GM12878 (cell line): ENCODE data around the gene LIN37. TPM values are rescaled to one million over a fixed set of nuclear protein-coding genes. Genes with fewer than 3 reads are reported as not detected.

ENCODE experiments used
- CHD2 ChIP-seq: IDR thresholded peaks from 2 replicates; pipeline ENCODE4 v1.6.1; 2011; ENCODE audit warnings: low read depth, low read length, improper control_type of control experiment, borderline replicate concordance
- EGR1 ChIP-seq, 2 experiments: IDR thresholded peaks; 1 replicate in 1 of 2; 2 replicates in 1 of 2; pipeline ENCODE4 v1.6.1; 2011 to 2012; ENCODE audit warnings: low read depth in 2 of 2, low read length in 2 of 2, borderline replicate concordance in 1 of 2, mild to moderate bottlenecking in 1 of 2, moderate library complexity in 1 of 2
- KLF5 ChIP-seq: fragments of 450-650 bp; IDR thresholded peaks from 2 replicates; pipeline ENCODE4 v1.6.1; 2014; ENCODE audit warnings: mild to moderate bottlenecking; ENCODE audit not compliant: partially characterized antibody
- RELA ChIP-seq: fragments of 450-650 bp; IDR thresholded peaks from 2 replicates; pipeline ENCODE4 v1.8.0; 2014; ENCODE audit warnings: borderline replicate concordance; ENCODE audit not compliant: partially characterized antibody
- polyA plus RNA-seq, 11 experiments: library from polyadenylated mRNA; depleted of rRNA in 4 of 11; unstranded in 6 of 11; stranded (reverse) in 5 of 11; fragments of >200 nt; fragmentation: Nextera tagmentation in 4 of 11; fragmentation: Illumina TruSeq in 1 of 11; extraction: Ambion mirVana in 4 of 11; extraction: Trizol in 1 of 11; gene quantifications; 1 replicate in 1 of 11; 2 replicates in 10 of 11; pipeline versions ENCODE4 v1.2.1 to v1.2.3, GENCODE V29; 2011 to 2016; ENCODE audit warnings: inconsistent platforms in 2 of 11, missing spikeins in 2 of 11, low read depth in 1 of 11
- total RNA-seq, 4 experiments: library from RNA; depleted of rRNA in 3 of 4; stranded (reverse); fragments of >200 nt in 3 of 4; fragmentation: Illumina TruSeq in 1 of 4; extraction: Trizol in 1 of 4; gene quantifications; 2 replicates each; pipeline versions ENCODE4 v1.2.1 to v1.2.3, GENCODE V29; 2013 to 2021
- TF ChIP-seq, protein P1 (sequence below): fragments of 450-650 bp; IDR thresholded peaks from 2 replicates; pipeline ENCODE4 v1.6.1; 2016; ENCODE audit warnings: mild to moderate bottlenecking, moderate library complexity, borderline replicate concordance
- TF ChIP-seq, protein P2 (sequence below): fragments of 450-650 bp; IDR thresholded peaks from 2 replicates; pipeline ENCODE4 v1.6.1; 2017; ENCODE audit warnings: low read depth, mild to moderate bottlenecking, moderate library complexity
- TF ChIP-seq, protein P3 (sequence below): fragments of 450-650 bp; IDR thresholded peaks from 2 replicates; pipeline ENCODE4 v1.6.1; 2017; ENCODE audit warnings: mild to moderate bottlenecking, moderate library complexity

Gene LIN37
- total and polyA plus RNA-seq, 10 of the 15 experiments (the other 5 are each of a cell fraction or from before 2014, with no cell fraction given) = 0.69 to 11.9 (median 7.6) TPM

DNA sequence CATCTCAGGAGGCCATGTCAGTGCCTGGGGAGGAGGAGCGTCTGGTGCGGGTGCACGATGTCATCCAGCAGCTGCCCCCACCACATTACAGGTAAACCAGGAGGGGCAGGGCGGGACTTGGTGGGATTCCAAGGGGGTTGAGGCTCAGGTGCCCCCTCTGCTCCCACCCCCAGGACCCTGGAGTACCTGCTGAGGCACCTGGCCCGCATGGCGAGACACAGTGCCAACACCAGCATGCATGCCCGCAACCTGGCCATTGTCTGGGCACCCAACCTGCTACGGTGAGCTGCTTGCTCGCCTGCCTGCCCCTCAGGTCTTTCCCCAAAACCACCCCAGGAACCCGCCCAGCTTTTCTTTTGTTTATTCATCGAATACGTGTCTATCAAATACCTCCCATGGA, 34.2 kb downstream of the LIN37 start (continued):
- TF ChIP-seq, protein P1, sequence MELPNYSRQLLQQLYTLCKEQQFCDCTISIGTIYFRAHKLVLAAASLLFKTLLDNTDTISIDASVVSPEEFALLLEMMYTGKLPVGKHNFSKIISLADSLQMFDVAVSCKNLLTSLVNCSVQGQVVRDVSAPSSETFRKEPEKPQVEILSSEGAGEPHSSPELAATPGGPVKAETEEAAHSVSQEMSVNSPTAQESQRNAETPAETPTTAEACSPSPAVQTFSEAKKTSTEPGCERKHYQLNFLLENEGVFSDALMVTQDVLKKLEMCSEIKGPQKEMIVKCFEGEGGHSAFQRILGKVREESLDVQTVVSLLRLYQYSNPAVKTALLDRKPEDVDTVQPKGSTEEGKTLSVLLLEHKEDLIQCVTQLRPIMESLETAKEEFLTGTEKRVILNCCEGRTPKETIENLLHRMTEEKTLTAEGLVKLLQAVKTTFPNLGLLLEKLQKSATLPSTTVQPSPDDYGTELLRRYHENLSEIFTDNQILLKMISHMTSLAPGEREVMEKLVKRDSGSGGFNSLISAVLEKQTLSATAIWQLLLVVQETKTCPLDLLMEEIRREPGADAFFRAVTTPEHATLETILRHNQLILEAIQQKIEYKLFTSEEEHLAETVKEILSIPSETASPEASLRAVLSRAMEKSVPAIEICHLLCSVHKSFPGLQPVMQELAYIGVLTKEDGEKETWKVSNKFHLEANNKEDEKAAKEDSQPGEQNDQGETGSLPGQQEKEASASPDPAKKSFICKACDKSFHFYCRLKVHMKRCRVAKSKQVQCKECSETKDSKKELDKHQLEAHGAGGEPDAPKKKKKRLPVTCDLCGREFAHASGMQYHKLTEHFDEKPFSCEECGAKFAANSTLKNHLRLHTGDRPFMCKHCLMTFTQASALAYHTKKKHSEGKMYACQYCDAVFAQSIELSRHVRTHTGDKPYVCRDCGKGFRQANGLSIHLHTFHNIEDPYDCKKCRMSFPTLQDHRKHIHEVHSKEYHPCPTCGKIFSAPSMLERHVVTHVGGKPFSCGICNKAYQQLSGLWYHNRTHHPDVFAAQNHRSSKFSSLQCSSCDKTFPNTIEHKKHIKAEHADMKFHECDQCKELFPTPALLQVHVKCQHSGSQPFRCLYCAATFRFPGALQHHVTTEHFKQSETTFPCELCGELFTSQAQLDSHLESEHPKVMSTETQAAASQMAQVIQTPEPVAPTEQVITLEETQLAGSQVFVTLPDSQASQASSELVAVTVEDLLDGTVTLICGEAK = no peak
- TF ChIP-seq EGR1 (IDR thresholded peaks at IDR 0.05; ENCODE audit: borderline replicate concordance in 1 of 2, low read depth in 2 of 2, low read length in 2 of 2) (no peak), CHD2 (no peak), KLF5 (no peak), RELA (no peak)
- TF ChIP-seq, protein P2, sequence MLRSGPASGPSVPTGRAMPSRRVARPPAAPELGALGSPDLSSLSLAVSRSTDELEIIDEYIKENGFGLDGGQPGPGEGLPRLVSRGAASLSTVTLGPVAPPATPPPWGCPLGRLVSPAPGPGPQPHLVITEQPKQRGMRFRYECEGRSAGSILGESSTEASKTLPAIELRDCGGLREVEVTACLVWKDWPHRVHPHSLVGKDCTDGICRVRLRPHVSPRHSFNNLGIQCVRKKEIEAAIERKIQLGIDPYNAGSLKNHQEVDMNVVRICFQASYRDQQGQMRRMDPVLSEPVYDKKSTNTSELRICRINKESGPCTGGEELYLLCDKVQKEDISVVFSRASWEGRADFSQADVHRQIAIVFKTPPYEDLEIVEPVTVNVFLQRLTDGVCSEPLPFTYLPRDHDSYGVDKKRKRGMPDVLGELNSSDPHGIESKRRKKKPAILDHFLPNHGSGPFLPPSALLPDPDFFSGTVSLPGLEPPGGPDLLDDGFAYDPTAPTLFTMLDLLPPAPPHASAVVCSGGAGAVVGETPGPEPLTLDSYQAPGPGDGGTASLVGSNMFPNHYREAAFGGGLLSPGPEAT = no peak
- TF ChIP-seq, protein P3, sequence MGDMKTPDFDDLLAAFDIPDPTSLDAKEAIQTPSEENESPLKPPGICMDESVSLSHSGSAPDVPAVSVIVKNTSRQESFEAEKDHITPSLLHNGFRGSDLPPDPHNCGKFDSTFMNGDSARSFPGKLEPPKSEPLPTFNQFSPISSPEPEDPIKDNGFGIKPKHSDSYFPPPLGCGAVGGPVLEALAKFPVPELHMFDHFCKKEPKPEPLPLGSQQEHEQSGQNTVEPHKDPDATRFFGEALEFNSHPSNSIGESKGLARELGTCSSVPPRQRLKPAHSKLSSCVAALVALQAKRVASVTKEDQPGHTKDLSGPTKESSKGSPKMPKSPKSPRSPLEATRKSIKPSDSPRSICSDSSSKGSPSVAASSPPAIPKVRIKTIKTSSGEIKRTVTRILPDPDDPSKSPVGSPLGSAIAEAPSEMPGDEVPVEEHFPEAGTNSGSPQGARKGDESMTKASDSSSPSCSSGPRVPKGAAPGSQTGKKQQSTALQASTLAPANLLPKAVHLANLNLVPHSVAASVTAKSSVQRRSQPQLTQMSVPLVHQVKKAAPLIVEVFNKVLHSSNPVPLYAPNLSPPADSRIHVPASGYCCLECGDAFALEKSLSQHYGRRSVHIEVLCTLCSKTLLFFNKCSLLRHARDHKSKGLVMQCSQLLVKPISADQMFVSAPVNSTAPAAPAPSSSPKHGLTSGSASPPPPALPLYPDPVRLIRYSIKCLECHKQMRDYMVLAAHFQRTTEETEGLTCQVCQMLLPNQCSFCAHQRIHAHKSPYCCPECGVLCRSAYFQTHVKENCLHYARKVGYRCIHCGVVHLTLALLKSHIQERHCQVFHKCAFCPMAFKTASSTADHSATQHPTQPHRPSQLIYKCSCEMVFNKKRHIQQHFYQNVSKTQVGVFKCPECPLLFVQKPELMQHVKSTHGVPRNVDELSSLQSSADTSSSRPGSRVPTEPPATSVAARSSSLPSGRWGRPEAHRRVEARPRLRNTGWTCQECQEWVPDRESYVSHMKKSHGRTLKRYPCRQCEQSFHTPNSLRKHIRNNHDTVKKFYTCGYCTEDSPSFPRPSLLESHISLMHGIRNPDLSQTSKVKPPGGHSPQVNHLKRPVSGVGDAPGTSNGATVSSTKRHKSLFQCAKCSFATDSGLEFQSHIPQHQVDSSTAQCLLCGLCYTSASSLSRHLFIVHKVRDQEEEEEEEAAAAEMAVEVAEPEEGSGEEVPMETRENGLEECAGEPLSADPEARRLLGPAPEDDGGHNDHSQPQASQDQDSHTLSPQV = no peak
